Right lobe of liver (tissue), 6 donors: ENCODE measurements around the gene LCOR. TPM values are rescaled to one million over a fixed set of nuclear protein-coding genes. Genes with fewer than 3 reads are reported as not detected.
"Not testable (repeated sequence)": the region's sequence is repeated elsewhere in the genome, so short reads cannot be mapped to it uniquely, and the experiment has no call there.

Experiments used
- ATAC-seq, 4 donors: fragments of 200-7000 bp; cut with Tn5 transposase; one replicate each; pipeline ENCODE4 v1.9.1; 2020; ENCODE audit warnings: mild to moderate bottlenecking in 4 of 4, moderate library complexity in 4 of 4
- DNase-seq, 3 donors: peaks; one replicate each; pipeline ENCODE4 v3.0.0-alpha.2; 2020
- H3K27ac ChIP-seq, 3 donors: fragments of 200-600 bp; one replicate each; pipeline ENCODE4 v1.8.0; 2022
- H3K27me3 ChIP-seq, 2 donors: fragments of 200-600 bp; one replicate each; pipeline ENCODE4 v1.8.0; 2022
- H3K36me3 ChIP-seq, 4 donors: fragments of 200-600 bp; sonication (generic) in 1 of 4; one replicate each; pipeline versions ENCODE4 v1.5.1 to v1.8.0; 2017 to 2022; ENCODE audit warnings: control low read depth in 1 of 4
- H3K4me1 ChIP-seq, 4 donors: fragments of 200-600 bp; sonication (generic) in 1 of 4; one replicate each; pipeline versions ENCODE4 v1.5.1 to v1.8.0; 2017 to 2022; ENCODE audit warnings: control low read depth in 1 of 4
- H3K4me3 ChIP-seq, 3 donors: fragments of 200-600 bp; one replicate each; pipeline ENCODE4 v1.8.0; 2022
- H3K9me3 ChIP-seq, 4 donors: fragments of 200-600 bp; sonication (generic) in 1 of 4; one replicate each; pipeline versions ENCODE4 v1.5.1 to v1.8.0; 2017 to 2022; ENCODE audit warnings: control low read depth in 1 of 4
- POLR2A ChIP-seq: fragments of 450-650 bp; IDR thresholded peaks from one replicate; pipeline ENCODE4 v1.6.1; 2017; ENCODE audit warnings: antibody characterized with exemption, mild to moderate bottlenecking
- WGBS: methylation state at CpG from one replicate; pipeline ENCODE4 v1.1.6; 2018; ENCODE audit warnings: low coverage, low lambda C conversion rate; ENCODE audit not compliant: insufficient coverage; ENCODE audit errors: missing lambda C conversion rate; 5-methylcytosine and 5-hydroxymethylcytosine counted together
- intact Hi-C, 2 donors: fragments of 100-400 bp; cut with DNase I; formaldehyde crosslinking; loops; one replicate each; pipeline versions ENCODE4 v1.11.2 to v1.14.1; 2022
- total RNA-seq, 6 experiments: library from RNA; depleted of rRNA in 2 of 6; stranded (reverse); fragments of >200 nt in 2 of 6; fragmentation: NEBNext Ultra II Directional in 3 of 6; extraction: Animal tissue kit (Norgen Biotek cat#: 25700) in 3 of 6; gene quantifications; one replicate each; pipeline versions ENCODE4 v1.1.0 to v1.2.4, GENCODE V29; 2016 to 2023
- TF ChIP-seq, protein P1 (sequence below), 4 donors: fragments of 200-600 bp in 3 of 4; fragments of 450-650 bp in 1 of 4; IDR thresholded peaks; one replicate each; pipeline versions ENCODE4 v1.5.1 to v1.8.0; 2016 to 2022; ENCODE audit warnings: antibody characterized with exemption in 4 of 4, mild to moderate bottlenecking in 2 of 4
- donor health status: DM: no; HTN: yes; CAD: no.
- donor health status: DM: no; HTN: no; CAD: no.
- donor health status: DM: no; HTN: no; CAD: no.
- donor health status: DM: no; HTN: yes; CAD: no.
- donor health status: DM: no; HTN: yes; CAD: no.

Gene LCOR
- total RNA-seq, 6 experiments from 2014 or later, result 8.6 to 16.3 (median 12.9) TPM

DNA sequence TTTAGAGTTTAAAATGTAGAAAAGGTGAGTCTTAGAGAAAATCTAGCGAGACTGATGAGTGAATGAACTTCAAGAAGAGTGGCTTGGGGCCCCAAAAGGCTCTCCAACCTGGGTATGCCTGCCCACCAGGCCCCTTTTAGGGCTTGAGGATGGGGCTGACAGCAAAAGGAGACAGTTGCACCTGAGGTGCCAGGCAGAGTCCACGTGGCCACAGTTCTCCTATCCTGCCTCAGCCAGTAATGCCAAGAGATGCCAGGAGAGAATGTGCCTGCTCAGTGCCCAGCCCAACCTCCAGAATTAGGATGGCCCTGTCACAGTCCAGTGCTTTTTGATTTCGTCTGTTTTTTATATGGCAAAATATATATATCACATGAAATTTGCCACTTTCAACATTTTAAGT is 197.2 kb downstream of the LCOR start:
- no peak overlapping the region for H3K27ac ChIP-seq
- no peaks in the 10 kb centered on the region for H3K9me3 ChIP-seq
- no peaks in the 10 kb centered on the region for H3K27me3 ChIP-seq
- intact Hi-C loops, result no loop called here
- H3K36me3 ChIP-seq, result no peaks in the 10 kb centered on the region
- H3K4me3 ChIP-seq, result no peak overlapping the region
- 47% methylated on average over 2 of the region's 3 CpGs for WGBS
- TF ChIP-seq, protein P1, sequence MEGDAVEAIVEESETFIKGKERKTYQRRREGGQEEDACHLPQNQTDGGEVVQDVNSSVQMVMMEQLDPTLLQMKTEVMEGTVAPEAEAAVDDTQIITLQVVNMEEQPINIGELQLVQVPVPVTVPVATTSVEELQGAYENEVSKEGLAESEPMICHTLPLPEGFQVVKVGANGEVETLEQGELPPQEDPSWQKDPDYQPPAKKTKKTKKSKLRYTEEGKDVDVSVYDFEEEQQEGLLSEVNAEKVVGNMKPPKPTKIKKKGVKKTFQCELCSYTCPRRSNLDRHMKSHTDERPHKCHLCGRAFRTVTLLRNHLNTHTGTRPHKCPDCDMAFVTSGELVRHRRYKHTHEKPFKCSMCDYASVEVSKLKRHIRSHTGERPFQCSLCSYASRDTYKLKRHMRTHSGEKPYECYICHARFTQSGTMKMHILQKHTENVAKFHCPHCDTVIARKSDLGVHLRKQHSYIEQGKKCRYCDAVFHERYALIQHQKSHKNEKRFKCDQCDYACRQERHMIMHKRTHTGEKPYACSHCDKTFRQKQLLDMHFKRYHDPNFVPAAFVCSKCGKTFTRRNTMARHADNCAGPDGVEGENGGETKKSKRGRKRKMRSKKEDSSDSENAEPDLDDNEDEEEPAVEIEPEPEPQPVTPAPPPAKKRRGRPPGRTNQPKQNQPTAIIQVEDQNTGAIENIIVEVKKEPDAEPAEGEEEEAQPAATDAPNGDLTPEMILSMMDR (IDR thresholded peaks at IDR 0.05), result no peak
- TF ChIP-seq POLR2A, result no peak
- H3K4me1 ChIP-seq, result peaks cover 0 to 4% (median 0%) of the 10 kb centered on the region in 4 donors
- ATAC-seq (no peak), DNase-seq (no peak)

DNA sequence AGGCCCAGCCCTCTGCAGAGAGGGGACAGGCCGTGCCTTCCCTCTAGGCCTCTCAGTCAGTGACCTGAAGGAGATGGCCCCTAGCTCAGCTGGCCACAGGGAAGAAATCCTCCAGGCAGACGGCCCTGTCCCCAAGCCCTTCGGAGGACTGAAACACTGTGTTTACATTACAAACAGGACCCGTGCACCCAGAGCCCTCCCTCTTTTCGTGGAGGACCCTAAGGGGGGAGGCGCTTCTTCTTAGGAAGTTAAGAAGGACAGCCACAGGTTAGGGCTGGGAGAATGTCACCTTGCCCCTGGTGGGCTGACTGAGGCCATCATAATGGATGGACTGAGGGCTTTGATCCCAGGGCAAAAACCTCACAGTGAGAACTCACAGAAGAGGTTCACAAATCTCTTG is 198.8 kb downstream of the LCOR start:
- Histone ChIP-seq H3K4me1 (no peaks in the 10 kb centered on the region), H3K9me3 (no peaks in the 10 kb centered on the region), H3K27ac (no peak overlapping the region), H3K27me3 (no peaks in the 10 kb centered on the region), H3K36me3 (no peaks in the 10 kb centered on the region), H3K4me3 (no peak overlapping the region)
- no peak for TF ChIP-seq POLR2A
- TF ChIP-seq, protein P1 (IDR thresholded peaks at IDR 0.05), result no peak
- no peak for DNase-seq
- intact Hi-C loops, result no loop called here
- peak in 2 of 4 donors; percentile 49 for ATAC-seq
- WGBS, result no CpG with 5 or more reads among the region's 6 CpGs

DNA sequence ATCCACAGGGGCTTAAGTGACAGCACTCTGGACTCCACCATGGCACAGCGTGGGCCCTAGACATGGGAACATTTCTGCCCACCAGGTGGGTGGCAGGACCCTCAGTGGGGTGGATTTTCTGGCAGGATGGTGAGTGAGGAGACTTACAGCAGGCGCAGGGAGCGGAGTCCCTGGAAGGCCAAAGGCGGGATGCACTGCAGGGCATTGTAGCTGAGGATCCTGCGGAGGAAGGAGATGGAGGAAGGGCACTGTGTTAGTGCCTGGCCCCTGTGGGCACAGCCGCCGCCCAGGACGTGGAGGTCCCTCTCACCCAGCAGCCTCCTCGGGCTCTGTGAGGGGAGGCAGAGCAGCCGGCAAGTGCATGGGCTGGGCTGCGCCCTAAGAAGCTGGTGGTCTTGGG is 199.4 kb downstream of the LCOR start:
- DNase-seq, result no peak
- ATAC-seq, result no peak
- Histone ChIP-seq H3K36me3 (no peaks in the 10 kb centered on the region), H3K27ac (no peak overlapping the region), H3K4me1 (no peaks in the 10 kb centered on the region), H3K9me3 (no peaks in the 10 kb centered on the region), H3K4me3 (no peak overlapping the region), H3K27me3 (no peaks in the 10 kb centered on the region)
- WGBS, result 40% methylated on average over 1 of the region's 11 CpGs
- intact Hi-C loops, result no loop called here
- TF ChIP-seq, protein P1 (IDR thresholded peaks at IDR 0.05), result no peak
- no peak for TF ChIP-seq POLR2A

DNA sequence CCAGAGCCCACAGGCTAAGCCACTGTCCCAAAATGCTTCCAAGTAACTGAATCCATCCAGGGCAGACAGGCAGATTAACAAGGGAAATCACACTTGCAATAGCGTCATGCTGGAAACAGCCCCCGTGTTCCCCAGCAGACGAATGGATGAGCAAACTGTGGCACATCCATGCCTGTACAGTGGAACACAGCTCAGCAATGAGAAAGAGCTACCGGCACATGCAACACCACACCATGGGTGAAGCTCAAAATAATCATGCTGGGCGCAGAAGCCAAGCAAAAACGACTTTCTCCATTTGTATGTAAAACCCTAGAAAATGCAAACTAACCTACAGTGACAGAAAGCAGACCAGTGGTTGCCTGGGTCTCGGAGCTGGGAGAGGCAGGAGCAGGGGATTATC is 200.5 kb downstream of the LCOR start:
- intact Hi-C loops, result no loop called here
- H3K36me3 ChIP-seq, result no peaks in the 10 kb centered on the region
- H3K4me1 ChIP-seq, result no peaks in the 10 kb centered on the region
- DNase-seq (no peak), ATAC-seq (no peak)
- H3K27ac ChIP-seq, result no peak overlapping the region
- TF ChIP-seq POLR2A, result no peak
- TF ChIP-seq, protein P1 (IDR thresholded peaks at IDR 0.05), result no peak
- 60% methylated on average over 7 of the region's 7 CpGs for WGBS
- no peaks in the 10 kb centered on the region for H3K27me3 ChIP-seq
- H3K9me3 ChIP-seq, result no peaks in the 10 kb centered on the region
- H3K4me3 ChIP-seq, result no peak overlapping the region

DNA sequence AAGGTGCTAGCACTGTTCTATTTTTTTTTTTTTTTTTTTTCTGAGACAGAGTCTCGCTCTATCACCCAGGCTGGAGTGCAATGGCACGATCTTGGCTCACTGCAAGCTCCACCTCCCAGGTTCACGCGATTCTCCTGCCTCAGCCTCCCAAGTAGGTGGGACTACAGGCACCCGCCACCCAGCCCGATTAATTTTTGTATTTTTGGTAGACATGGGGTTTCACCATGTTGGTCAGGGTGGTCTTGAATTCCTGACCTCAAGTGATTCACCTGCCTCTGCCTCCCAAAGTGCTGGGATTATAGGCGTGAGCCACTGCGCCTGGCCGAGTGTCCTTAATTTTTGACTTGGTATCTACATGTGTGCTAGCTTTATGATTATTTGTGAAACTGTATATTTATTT is 201.7 kb downstream of the LCOR start:
- H3K4me3 ChIP-seq, H3K27ac ChIP-seq, DNase-seq, H3K36me3 ChIP-seq, H3K9me3 ChIP-seq, intact Hi-C loops, H3K4me1 ChIP-seq, H3K27me3 ChIP-seq, ATAC-seq: not testable (repeated sequence)
- 91% methylated on average over 3 of the region's 9 CpGs for WGBS
